Choroid plexus epithelial cell (primary cell): ENCODE data around the gene NELL1.

ENCODE experiments used
- DNase-seq: peaks from one replicate; pipeline ENCODE4 v3.0.0-alpha.2; 2010; ENCODE audit warnings: low read depth
- H3K4me3 ChIP-seq: 2 replicates; pipeline ENCODE4 v1.5.1; 2011; ENCODE audit warnings: low read depth, mild to moderate bottlenecking, control low read depth, low read length, moderate library complexity
- TF ChIP-seq, protein P1 (sequence below): conservative IDR thresholded peaks from 2 replicates; pipeline ENCODE4 v1.5.1; 2011; ENCODE audit warnings: low read depth, mild to moderate bottlenecking, control low read depth, inconsistent platforms, low read length, moderate library complexity

The NELL1 gene

DNA sequence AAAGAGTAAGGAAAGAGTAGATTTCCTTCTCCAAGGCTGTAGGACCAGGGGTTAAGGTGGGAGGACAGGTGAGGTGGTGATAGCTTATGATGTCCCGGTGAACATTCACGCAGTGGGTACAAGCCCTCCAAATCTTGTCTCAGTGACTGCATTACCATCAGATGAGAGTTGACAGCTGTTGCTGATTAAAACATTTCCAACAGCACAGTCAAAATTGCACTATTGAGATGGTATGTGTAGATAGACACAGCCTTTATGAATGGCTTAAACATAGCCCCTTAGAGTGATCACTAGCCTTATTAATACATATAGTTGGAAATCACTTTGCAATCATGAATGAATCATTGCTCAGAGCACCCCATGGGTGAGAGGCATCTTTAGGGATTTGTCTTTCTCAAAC, 7.3 kb downstream of the NELL1 start:
- TF ChIP-seq, protein P1, sequence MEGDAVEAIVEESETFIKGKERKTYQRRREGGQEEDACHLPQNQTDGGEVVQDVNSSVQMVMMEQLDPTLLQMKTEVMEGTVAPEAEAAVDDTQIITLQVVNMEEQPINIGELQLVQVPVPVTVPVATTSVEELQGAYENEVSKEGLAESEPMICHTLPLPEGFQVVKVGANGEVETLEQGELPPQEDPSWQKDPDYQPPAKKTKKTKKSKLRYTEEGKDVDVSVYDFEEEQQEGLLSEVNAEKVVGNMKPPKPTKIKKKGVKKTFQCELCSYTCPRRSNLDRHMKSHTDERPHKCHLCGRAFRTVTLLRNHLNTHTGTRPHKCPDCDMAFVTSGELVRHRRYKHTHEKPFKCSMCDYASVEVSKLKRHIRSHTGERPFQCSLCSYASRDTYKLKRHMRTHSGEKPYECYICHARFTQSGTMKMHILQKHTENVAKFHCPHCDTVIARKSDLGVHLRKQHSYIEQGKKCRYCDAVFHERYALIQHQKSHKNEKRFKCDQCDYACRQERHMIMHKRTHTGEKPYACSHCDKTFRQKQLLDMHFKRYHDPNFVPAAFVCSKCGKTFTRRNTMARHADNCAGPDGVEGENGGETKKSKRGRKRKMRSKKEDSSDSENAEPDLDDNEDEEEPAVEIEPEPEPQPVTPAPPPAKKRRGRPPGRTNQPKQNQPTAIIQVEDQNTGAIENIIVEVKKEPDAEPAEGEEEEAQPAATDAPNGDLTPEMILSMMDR, result no peak
- no peak overlapping the region for H3K4me3 ChIP-seq
- DNase-seq, result no peak

DNA sequence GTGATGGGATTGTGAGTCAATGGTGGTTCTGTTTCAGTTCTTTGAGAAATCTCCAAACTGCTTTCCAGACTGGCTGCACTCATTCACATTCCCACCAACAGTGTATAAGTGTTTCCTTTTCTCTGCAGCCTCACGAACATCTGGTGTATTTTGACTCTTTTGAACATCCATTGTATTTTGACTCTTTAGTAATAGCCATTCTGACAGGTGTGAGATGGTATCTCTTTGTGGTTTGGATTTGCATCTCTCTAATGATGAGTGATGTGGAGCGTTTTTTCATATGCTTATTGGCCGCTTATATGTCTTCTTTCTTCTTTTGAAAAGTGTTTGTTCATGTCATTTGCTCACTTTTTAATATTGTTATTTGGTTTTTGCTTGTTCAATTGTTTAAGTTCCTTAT, 19.4 kb downstream of the NELL1 start:
- H3K4me3 ChIP-seq, result no peak overlapping the region
- TF ChIP-seq, protein P1, result no peak
- DNase-seq, result no peak

DNA sequence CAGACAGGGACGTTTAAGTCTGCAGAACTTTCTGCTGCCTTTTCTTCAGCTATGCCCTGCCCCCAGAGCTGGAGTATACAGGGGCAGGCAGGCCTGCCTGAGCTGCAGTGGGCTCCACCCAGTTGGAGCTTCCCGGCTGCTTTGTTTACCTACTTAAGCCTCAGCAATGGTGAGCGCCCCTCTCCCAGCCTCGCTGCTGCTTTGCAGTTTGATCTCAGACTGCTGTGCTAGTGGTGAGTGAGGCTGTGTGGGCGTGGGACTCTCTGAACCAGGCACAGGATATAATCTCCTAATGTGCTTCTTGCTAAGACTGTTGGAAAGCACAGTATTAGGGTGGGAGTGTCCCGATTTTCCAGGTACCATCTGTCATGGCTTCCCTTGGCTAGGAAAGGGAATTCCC, 38.5 kb downstream of the NELL1 start:
- no peak for DNase-seq
- no peak overlapping the region for H3K4me3 ChIP-seq
- TF ChIP-seq, protein P1, result no peak

DNA sequence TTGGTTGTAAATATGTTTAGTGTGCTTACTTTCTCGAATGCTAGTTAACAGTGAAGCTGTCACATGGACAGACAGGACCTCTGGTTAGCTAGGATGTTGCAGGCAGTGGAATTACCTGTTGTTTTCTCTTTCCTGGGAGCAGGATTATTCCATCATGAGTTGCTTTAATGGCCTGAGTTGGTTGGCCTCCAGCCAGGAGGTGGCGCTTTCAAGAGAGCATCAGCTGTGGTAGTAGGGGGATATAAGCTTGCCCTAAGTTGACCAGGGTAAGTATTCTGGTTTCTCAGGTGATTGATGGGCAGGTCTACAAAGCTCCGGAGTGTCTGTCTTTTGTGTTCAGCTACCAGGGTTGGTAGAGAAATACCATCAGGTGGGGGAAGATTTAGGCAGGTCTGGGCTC, 43.5 kb downstream of the NELL1 start:
- no peak overlapping the region for H3K4me3 ChIP-seq
- DNase-seq, result no peak
- TF ChIP-seq, protein P1, result no peak

DNA sequence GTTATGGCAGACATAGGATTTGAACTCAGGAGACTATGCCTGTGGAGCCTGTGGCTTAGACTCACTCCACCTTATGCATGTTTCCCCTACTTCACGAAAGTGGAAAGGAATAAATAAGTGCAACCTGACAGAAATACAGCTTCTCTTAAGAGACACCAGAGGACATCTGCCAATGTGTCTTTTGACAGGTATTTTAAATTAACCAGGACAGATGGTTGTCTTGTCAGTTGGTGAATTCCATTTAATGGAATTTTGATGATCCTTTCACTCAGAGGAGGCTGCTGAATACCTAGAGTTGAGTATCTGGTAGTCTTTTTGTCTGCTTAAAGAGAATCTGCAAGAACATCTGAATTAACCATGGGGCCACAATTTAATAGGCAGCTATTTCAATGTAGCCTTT, 46.1 kb downstream of the NELL1 start:
- DNase-seq, result no peak
- TF ChIP-seq, protein P1, result no peak
- no peak overlapping the region for H3K4me3 ChIP-seq

DNA sequence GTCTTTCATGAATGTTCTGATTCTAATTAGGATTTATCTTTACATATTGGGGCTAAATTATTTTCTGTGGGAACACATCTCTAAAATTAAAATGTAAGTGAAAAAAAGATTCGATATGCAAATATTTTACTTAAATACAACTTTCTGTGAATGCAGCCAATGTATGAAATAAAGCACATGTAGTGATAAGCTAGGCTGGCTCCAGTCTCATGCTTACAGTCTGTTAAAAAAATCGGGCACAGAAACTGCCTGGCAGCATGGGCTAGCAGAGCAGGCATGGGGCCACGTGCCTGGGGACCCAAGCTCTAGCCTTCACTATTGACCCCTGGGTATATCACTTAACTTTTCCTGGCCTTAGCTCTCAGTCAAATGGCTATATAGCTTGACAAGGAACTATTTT, 46.5 kb downstream of the NELL1 start:
- H3K4me3 ChIP-seq, result no peak overlapping the region

DNA sequence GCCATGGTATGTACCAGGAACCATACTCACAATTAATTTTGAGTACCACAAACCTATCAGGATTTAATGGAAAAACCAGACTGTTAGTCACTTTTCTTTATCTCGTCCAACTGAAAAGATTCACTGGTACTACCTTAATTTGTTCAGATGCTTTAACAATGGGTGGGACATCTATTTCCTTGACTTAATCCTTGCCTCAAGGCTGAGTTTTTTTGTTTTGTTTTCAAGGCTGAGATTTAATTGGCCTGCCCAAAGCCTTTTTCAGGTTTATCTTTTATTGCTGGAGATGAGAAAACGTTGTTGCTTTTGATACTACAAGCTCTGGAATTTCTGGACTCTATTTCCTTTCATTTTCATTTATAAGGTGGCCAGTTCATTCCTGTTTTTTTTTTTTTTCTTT, 50.4 kb downstream of the NELL1 start:
- DNase-seq, result no peak
- TF ChIP-seq, protein P1, result no peak
- H3K4me3 ChIP-seq, result no peak overlapping the region

More for the DNA sequence above, 46.5 kb downstream of the NELL1 start:
- no peak for DNase-seq
- TF ChIP-seq, protein P1, result no peak
